K562 (cell line): Measurements from ENCODE around the gene CRADD. TPM values are rescaled to one million over a fixed set of nuclear protein-coding genes. Genes with fewer than 3 reads are reported as not detected.

Source experiments
- ATAC-seq: fragments of 200-7000 bp; cut with Tn5 transposase; 3 replicates; pipeline ENCODE4 v1.9.1; 2020; ENCODE audit warnings: moderate library complexity
- BruUV-seq: library from RNA; stranded (reverse); fragments of 400-500 nt; replicated peaks from 2 replicates; lab custom pipeline; 2021; lab: Mats Ljungman, UMichigan
- CTCF ChIA-PET: fragments of 300-600 bp; formaldehyde crosslinking; extraction: SDS; loops from one replicate; lab custom pipeline; 2021; ENCODE audit warnings: low intra/inter-chr PET ratio; lab: Yijun Ruan, JAX
- POLR2A ChIA-PET: fragments of 300-600, 350-650 bp; sonication (Branson Sonifier 250); formaldehyde crosslinking; extraction: SDS; loops from one replicate; lab custom pipeline; 2021; ENCODE audit warnings: antibody characterized with exemption, inconsistent platforms; lab: Yijun Ruan, JAX
- DNase-seq, 4 experiments: peaks; one replicate each; pipeline versions ENCODE4 v3.0.0 to v3.0.0-alpha.2; 2011 to 2018; ENCODE audit warnings: low spot score in 3 of 4, mixed read lengths in 3 of 4; ENCODE audit errors: extremely low read depth in 1 of 4
- FAIRE-seq: peaks from 2 replicates; lab custom pipeline; 2011; peaks lifted over from hg19 to GRCh38; lab: Jason Lieb, UNC
- H2AFZ ChIP-seq: 2 replicates; pipeline ENCODE4 v1.6.0; 2011; ENCODE audit warnings: low read depth, low read length, control low read depth, inconsistent platforms
- H3K27ac ChIP-seq: fragments of 200-600 bp; 3 replicates; pipeline ENCODE4 v1.8.0; 2011; ENCODE audit warnings: low read depth, mild to moderate bottlenecking, control low read depth, inconsistent platforms, low read length, moderate library complexity, mixed read lengths; ENCODE audit errors: extremely low read depth
- H3K27me3 ChIP-seq, 2 experiments: fragments of 300-600 bp in 1 of 2; 2 replicates in 1 of 2; 3 replicates in 1 of 2; pipeline versions ENCODE4 v1.6.0 to v1.8.0; 2011; ENCODE audit warnings: inconsistent platforms in 2 of 2, low read length in 2 of 2, mild to moderate bottlenecking in 1 of 2, mixed read lengths in 1 of 2, moderate library complexity in 1 of 2; ENCODE audit not compliant: control insufficient read depth in 2 of 2, insufficient read depth in 2 of 2
- H3K36me3 ChIP-seq: fragments of 300-600 bp; 3 replicates; pipeline ENCODE4 v1.8.0; 2011; ENCODE audit warnings: mild to moderate bottlenecking, low read length, inconsistent platforms; ENCODE audit not compliant: control insufficient read depth, insufficient read depth
- H3K4me1 ChIP-seq, 2 experiments: fragments of 200-600 bp in 1 of 2; replicated peaks in 1 of 2; 2 replicates in 1 of 2; 3 replicates in 1 of 2; pipeline versions ENCODE4 v1.5.1 to v1.8.0; 2011; ENCODE audit warnings: inconsistent platforms in 2 of 2, low read length in 2 of 2, mild to moderate bottlenecking in 1 of 2, mixed read lengths in 1 of 2, moderate library complexity in 1 of 2; ENCODE audit not compliant: control insufficient read depth in 2 of 2, insufficient read depth in 2 of 2
- H3K4me2 ChIP-seq: 2 replicates; pipeline ENCODE4 v1.6.1; 2011; ENCODE audit warnings: low read length, control low read depth, inconsistent platforms, mixed read lengths; ENCODE audit not compliant: insufficient read depth
- H3K4me3 ChIP-seq: fragments of 200-600 bp; sonication (generic), shearing (Covaris generic); 2 replicates; pipeline ENCODE4 v1.5.1; 2016; ENCODE audit warnings: control low read depth, inconsistent platforms
- H3K79me2 ChIP-seq: fragments of 200-600 bp; 3 replicates; pipeline ENCODE4 v1.8.0; 2011; ENCODE audit warnings: low read length, inconsistent platforms; ENCODE audit not compliant: control insufficient read depth, insufficient read depth
- H3K9ac ChIP-seq, 2 experiments: 2 replicates each; pipeline versions ENCODE4 v1.6.0 to v1.6.1; 2011; ENCODE audit warnings: low read depth in 2 of 2, low read length in 2 of 2, control low read depth in 1 of 2, inconsistent platforms in 1 of 2, mild to moderate bottlenecking in 1 of 2, mixed read lengths in 1 of 2; ENCODE audit not compliant: insufficient read depth in 1 of 2
- H3K9me1 ChIP-seq: one replicate; pipeline ENCODE4 v1.6.0; 2011; ENCODE audit warnings: inconsistent platforms, mild to moderate bottlenecking, low read length, moderate library complexity; ENCODE audit not compliant: control insufficient read depth, insufficient read depth
- H3K9me3 ChIP-seq: replicated peaks from 2 replicates; pipeline ENCODE4 v1.5.1; 2011; ENCODE audit warnings: low read depth, low read length, inconsistent platforms; ENCODE audit not compliant: control insufficient read depth, insufficient read depth
- H4K20me1 ChIP-seq: replicated peaks from 2 replicates; pipeline ENCODE4 v1.6.1; 2011; ENCODE audit warnings: low read length, inconsistent platforms, mixed read lengths; ENCODE audit not compliant: control insufficient read depth, insufficient read depth
- ZFPM2 ChIP-seq: fragments of 250-450 bp; sonication (Bioruptor Pico); IDR thresholded peaks from 2 replicates; pipeline ENCODE4 v1.5.1; 2022; ENCODE audit warnings: mild to moderate bottlenecking
- WGBS: fragments of 100-300 bp; shearing (Covaris generic); methylation state at CpG from one replicate; pipeline ENCODE4 v1.1.6; 2016; ENCODE audit warnings: low coverage, mixed read lengths; ENCODE audit not compliant: insufficient coverage; ENCODE audit errors: missing lambda C conversion rate; 5-methylcytosine and 5-hydroxymethylcytosine counted together
- in situ Hi-C: fragments of 300-500 bp; cut with MboI; formaldehyde crosslinking; loops from 4 replicates; pipeline ENCODE4 v1.15.0; 2018; ENCODE audit warnings: inconsistent platforms, mixed read lengths
- intact Hi-C: fragments of 100-400 bp; cut with micrococcal nuclease; formaldehyde crosslinking; loops from 2 replicates; pipeline ENCODE4 v1.14.2; 2022
- polyA plus RNA-seq, 8 experiments: library from polyadenylated mRNA; depleted of rRNA in 4 of 8; stranded (reverse) in 5 of 8; unstranded in 3 of 8; fragments of >200 nt; fragmentation: Nextera tagmentation in 2 of 8; fragmentation: Illumina TruSeq in 1 of 8; extraction: Ambion mirVana in 2 of 8; extraction: Trizol in 1 of 8; gene quantifications; 2 replicates each; pipeline versions ENCODE4 v1.2.1 to v1.2.3, GENCODE V29; 2011 to 2014; ENCODE audit warnings: inconsistent platforms in 1 of 8, missing spikeins in 1 of 8
- total RNA-seq, 7 experiments: library from RNA; depleted of rRNA in 6 of 7; stranded (reverse); fragments of >200 nt in 6 of 7; fragmentation: Illumina TruSeq in 2 of 7; extraction: Trizol in 2 of 7; gene quantifications; 2 replicates each; pipeline versions ENCODE4 v1.2.1 to v1.2.3, GENCODE V29; 2011 to 2021; ENCODE audit warnings: low replicate concordance in 1 of 7
- TF ChIP-seq, protein P1 (sequence below): fragments of 200-800 bp; sonication (Bioruptor generic); IDR thresholded peaks from 2 replicates; pipeline ENCODE4 v1.6.1; 2017; ENCODE audit warnings: missing genetic modification characterization, missing compliant biosample characterization
- TF ChIP-seq, protein P2 (sequence below): fragments of 450-650 bp; IDR thresholded peaks from 2 replicates; pipeline ENCODE4 v1.6.1; 2016

Gene CRADD
- total and polyA plus RNA-seq, 9 of the 15 experiments (the other 6 are each of a cell fraction or from before 2014, with no cell fraction given): 20.5 to 41.1 (median 25.9) TPM

DNA sequence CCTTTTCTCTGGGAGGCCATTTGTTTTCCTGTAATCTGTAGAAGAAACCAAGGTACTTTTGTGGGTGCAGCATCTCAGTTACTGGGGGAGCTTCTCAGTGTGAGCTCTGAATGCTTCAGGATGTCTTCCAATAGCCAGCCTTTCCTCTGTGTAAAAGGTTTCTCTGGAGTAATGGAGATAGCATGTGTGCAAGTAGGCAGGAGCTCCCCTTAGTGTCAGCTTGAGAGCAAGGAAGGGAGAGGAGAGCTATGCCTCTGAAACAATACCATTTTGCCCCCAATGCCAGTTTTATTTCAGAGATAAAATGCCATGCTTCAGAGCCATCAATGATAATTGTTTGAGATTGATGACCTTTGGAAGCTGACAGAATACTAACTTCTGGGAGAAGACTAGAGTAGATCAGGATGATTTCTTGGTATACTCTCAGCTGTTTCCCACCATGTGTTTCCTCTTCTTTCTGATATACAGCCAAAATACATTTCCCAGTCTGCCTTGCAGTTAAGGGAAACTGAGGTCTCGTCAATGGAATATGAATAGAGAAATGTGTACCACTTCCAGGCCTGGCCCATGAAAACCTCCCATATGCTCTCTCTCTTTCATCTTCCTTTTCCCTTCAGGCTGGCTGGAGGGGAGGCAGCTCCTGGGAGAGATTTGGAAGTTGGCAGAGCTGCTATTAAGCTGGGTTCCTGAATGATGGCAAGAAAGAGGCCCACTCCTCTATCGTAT lies 125.7 kb downstream of the CRADD start (continued):
- TF ChIP-seq, protein P1, sequence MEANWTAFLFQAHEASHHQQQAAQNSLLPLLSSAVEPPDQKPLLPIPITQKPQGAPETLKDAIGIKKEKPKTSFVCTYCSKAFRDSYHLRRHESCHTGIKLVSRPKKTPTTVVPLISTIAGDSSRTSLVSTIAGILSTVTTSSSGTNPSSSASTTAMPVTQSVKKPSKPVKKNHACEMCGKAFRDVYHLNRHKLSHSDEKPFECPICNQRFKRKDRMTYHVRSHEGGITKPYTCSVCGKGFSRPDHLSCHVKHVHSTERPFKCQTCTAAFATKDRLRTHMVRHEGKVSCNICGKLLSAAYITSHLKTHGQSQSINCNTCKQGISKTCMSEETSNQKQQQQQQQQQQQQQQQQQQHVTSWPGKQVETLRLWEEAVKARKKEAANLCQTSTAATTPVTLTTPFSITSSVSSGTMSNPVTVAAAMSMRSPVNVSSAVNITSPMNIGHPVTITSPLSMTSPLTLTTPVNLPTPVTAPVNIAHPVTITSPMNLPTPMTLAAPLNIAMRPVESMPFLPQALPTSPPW (CRISPR knock-in tag): no peak

DNA sequence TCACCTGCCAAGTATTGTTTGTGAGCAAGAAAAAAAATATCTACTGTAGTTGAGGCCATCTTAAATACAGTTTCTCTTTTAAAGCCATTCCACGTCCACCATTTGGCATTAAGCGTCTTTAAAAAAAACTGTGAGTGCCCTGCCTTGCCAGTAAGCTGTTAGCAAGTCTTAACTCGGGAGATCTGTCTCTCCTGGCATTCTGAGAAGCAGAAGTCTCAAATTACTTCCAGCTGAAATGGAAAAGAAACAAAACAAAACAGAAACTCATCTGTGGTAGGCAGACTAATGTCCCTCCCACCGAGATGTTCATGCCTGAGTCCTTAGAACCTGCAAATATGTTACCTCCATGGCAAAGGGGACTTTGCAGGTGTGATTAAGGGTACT lies 126.2 kb downstream of the CRADD start:
- in situ Hi-C loops (no loop called here), intact Hi-C loops (no loop called here)
- Histone ChIP-seq H4K20me1 (no peaks in the 10 kb centered on the region), H3K9me3 (no peaks in the 10 kb centered on the region), H3K4me1 (peaks cover 8 to 31% of the 10 kb centered on the region in 2 experiments; a peak in 4 of 5 replicates), H3K9me1 (peaks cover 7% of the 10 kb centered on the region), H3K4me3 (no peak overlapping the region), H3K79me2 (no peaks in the 10 kb centered on the region), H3K9ac (no peak overlapping the region), H3K36me3 (0 out of 3 replicates have a peak, but pooled peaks cover 3% of the 10 kb centered on the region), H3K27ac (no peak overlapping the region), H3K27me3 (no peaks in the 10 kb centered on the region), H2AFZ (no peak overlapping the region; the same call in 1 of the 2 replicates), H3K4me2 (no peak overlapping the region)
- DNase-seq (no peak), FAIRE-seq (no peak), ATAC-seq (no peak)
- WGBS: 51% methylated on average over 4 of the region's 4 CpGs
- ChIA-PET POLR2A (interaction anchor here (0.7 to 1.7 kb wide), 3 partner anchors 11 to 61 kb away, joined by 3 to 6 read pairs (median 4); no protein-coding TSS in a partner anchor), CTCF (no interaction called here)
- no TSS peak for BruUV-seq
- TF ChIP-seq, protein P2, sequence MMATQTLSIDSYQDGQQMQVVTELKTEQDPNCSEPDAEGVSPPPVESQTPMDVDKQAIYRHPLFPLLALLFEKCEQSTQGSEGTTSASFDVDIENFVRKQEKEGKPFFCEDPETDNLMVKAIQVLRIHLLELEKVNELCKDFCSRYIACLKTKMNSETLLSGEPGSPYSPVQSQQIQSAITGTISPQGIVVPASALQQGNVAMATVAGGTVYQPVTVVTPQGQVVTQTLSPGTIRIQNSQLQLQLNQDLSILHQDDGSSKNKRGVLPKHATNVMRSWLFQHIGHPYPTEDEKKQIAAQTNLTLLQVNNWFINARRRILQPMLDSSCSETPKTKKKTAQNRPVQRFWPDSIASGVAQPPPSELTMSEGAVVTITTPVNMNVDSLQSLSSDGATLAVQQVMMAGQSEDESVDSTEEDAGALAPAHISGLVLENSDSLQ: peak; percentile 49; the same call in 1 of the 2 replicates
- no peak for TF ChIP-seq ZFPM2
